ENCODE measurements around the gene PEAR1. TPM values are rescaled to one million over a fixed set of nuclear protein-coding genes. Genes with fewer than 3 reads are reported as not detected.
A peak's percentile ranks its signal among the peaks of the same experiment; 100 is the strongest.

Gene PEAR1
- total RNA-seq, 2 donors from 2014 or later: 31.0 to 34.9 TPM

GRCh38 chr1:156912861-156913808 lies 19.6 kb downstream of the PEAR1 start:
- DNase-seq (ENCODE audit: low spot score): no peak
- H3K9me3 ChIP-seq: no peaks in the 10 kb centered on the region
- TF ChIP-seq, protein P1, sequence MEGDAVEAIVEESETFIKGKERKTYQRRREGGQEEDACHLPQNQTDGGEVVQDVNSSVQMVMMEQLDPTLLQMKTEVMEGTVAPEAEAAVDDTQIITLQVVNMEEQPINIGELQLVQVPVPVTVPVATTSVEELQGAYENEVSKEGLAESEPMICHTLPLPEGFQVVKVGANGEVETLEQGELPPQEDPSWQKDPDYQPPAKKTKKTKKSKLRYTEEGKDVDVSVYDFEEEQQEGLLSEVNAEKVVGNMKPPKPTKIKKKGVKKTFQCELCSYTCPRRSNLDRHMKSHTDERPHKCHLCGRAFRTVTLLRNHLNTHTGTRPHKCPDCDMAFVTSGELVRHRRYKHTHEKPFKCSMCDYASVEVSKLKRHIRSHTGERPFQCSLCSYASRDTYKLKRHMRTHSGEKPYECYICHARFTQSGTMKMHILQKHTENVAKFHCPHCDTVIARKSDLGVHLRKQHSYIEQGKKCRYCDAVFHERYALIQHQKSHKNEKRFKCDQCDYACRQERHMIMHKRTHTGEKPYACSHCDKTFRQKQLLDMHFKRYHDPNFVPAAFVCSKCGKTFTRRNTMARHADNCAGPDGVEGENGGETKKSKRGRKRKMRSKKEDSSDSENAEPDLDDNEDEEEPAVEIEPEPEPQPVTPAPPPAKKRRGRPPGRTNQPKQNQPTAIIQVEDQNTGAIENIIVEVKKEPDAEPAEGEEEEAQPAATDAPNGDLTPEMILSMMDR (IDR thresholded peaks at IDR 0.05): no peak
- peaks cover 4% of the 10 kb centered on the region for H3K36me3 ChIP-seq
- no peak for ATAC-seq (ENCODE audit: insufficient number of reproducible peaks, low FRiP score, low read depth)
- no peaks in the 10 kb centered on the region for H3K4me1 ChIP-seq (ENCODE audit: control insufficient read depth in 1 of 2, low read depth in 2 of 2)
- no peak overlapping the region for H3K4me3 ChIP-seq
- no peaks in the 10 kb centered on the region for H3K27me3 ChIP-seq (replicated peaks; ENCODE audit: insufficient read depth)
- no peak overlapping the region for H3K27ac ChIP-seq

DNA sequence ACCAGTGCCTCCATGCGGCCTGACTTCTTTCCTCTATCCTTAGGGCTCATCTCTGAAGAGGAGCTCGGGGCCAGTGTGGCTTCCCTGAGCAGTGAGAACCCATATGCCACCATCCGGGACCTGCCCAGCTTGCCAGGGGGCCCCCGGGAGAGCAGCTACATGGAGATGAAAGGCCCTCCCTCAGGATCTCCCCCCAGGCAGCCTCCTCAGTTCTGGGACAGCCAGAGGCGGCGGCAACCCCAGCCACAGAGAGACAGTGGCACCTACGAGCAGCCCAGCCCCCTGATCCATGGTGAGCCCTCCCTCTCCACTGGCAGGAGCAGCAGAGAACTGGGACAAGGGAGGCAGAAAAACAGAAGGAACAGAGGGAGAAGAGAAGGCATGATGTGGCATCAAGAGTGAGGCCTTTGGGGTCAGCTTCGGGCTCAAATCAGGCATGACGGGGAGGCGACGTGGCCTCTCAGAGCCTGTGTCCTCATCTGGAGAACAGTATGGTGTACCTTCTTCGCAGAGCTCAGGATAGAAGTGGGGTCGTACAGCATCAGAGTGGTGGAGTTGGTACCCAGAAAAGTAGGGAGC lies 20.4 kb downstream of the PEAR1 start:
- TF ChIP-seq, protein P1 (IDR thresholded peaks at IDR 0.05): no peak
- no peaks in the 10 kb centered on the region for H3K9me3 ChIP-seq
- ATAC-seq (ENCODE audit: insufficient number of reproducible peaks, low FRiP score, low read depth) (no peak), DNase-seq (ENCODE audit: low spot score) (no peak)
- no peak overlapping the region for H3K4me3 ChIP-seq
- H3K27ac ChIP-seq: no peak overlapping the region
- no peaks in the 10 kb centered on the region for H3K27me3 ChIP-seq (replicated peaks; ENCODE audit: insufficient read depth)
- H3K36me3 ChIP-seq: peaks cover 4% of the 10 kb centered on the region
- no peaks in the 10 kb centered on the region for H3K4me1 ChIP-seq (ENCODE audit: control insufficient read depth in 1 of 2, low read depth in 2 of 2)

GRCh38 chr1:156914440-156914856 lies 20.9 kb downstream of the PEAR1 start:
- DNase-seq (ENCODE audit: low spot score) (no peak), ATAC-seq (ENCODE audit: insufficient number of reproducible peaks, low FRiP score, low read depth) (no peak)
- TF ChIP-seq, protein P1 (IDR thresholded peaks at IDR 0.05): no peak
- Histone ChIP-seq H3K27ac (no peak overlapping the region), H3K27me3 (replicated peaks; ENCODE audit: insufficient read depth) (no peaks in the 10 kb centered on the region), H3K9me3 (no peaks in the 10 kb centered on the region), H3K4me1 (ENCODE audit: control insufficient read depth in 1 of 2, low read depth in 2 of 2) (no peaks in the 10 kb centered on the region), H3K4me3 (no peak overlapping the region), H3K36me3 (peaks cover 4% of the 10 kb centered on the region)

DNA sequence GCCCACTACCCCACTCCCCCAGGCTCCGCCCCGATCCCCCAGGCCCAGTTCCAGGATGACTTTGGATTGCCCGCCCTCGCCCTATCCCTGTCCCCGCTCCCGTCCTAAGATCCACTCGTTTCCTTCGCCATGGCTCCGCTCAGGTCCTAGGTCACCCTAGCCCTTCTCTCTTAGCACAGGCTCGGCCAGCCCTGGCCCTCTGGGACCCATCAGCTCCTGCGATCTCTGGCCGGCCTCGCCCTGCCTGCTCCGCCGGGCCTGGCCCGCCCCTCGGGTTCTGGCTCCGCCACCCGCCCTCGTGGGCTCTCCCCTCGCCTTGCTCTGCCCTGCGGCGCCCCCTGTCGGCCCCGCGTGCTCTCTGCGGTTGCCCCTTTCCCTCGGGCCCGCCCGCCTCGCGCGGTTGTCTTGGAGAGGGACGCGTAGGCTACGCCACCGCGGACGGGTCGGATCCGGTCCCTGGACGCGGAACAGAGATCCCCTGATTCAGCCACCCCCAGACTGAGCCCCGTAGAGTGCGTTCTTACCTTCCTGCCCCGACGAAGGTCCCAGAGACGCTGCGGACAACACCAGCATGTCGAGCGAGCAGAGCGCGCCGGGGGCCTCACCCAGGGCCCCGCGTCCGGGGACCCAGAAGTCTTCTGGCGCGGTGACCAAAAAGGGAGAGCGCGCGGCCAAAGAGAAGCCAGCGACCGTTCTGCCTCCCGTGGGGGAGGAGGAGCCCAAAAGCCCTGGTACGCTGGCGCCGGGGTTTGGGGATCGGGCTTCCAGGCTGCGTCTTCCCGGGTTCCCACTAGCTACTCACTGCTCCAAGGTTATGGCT lies 26.9 kb downstream of the PEAR1 start, which contains the start of gene LRRC71:
Gene LRRC71, plus strand, starts transcription at position 400 of the 820 bp plus-strand sequence. Its CDS starts 172 bp downstream, at position 572.
- H3K9me3 ChIP-seq: no peaks in the 10 kb centered on the region
- ATAC-seq (ENCODE audit: insufficient number of reproducible peaks, low FRiP score, low read depth) (no peak), DNase-seq (ENCODE audit: low spot score) (no peak)
- peaks cover 4% of the 10 kb centered on the region for H3K27me3 ChIP-seq (replicated peaks; ENCODE audit: insufficient read depth)
- H3K36me3 ChIP-seq: no peaks in the 10 kb centered on the region
- TF ChIP-seq, protein P1 (IDR thresholded peaks at IDR 0.05): peak; percentile 69
- peaks cover 7 to 24% of the 10 kb centered on the region in 2 donors for H3K4me1 ChIP-seq (ENCODE audit: control insufficient read depth in 1 of 2, low read depth in 2 of 2)
- H3K4me3 ChIP-seq: peak within 1 kb of the TSS; percentile 51
- no peak within 1 kb of the TSS for H3K27ac ChIP-seq

Data from thoracic aorta (tissue), 2 donors.